ENCODE results near the gene SCYL3. TPM values are rescaled to one million over a fixed set of nuclear protein-coding genes. Genes with fewer than 3 reads are reported as not detected.

The SCYL3 gene
- total RNA-seq, 2 donors from 2014 or later, result 7.9 to 8.1 TPM

DNA sequence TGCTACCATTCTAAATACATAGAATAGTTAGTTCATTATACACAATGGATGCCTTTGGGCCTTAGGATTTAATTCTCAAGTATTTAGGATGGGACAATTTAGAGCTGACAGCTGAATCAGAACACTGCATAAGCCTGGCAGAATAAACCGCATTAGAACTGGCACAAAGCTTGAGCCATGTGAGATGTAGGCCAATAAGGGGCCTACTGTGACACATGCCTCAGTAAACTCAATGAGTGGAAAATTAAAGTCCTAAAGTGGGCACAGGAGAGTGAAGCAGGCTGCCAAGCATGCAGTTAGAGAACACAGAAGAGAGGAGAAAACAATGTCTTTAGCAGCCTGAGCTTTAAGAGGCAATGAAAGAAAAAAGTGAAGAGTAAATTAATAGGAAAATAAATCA lies 24.3 kb downstream of the SCYL3 start:
- H3K9me3 Mint-ChIP-seq, result peaks cover 28% of the 10 kb centered on the region
- no peak overlapping the region for H3K4me3 Mint-ChIP-seq
- no peak overlapping the region for H3K27ac Mint-ChIP-seq
- no peak for DNase-seq
- Histone ChIP-seq H3K4me3 (ENCODE audit: low read length) (no peak overlapping the region), H3K4me1 (ENCODE audit: control insufficient read depth, insufficient read depth, low read length) (peaks cover 1% of the 10 kb centered on the region), H3K9me3 (ENCODE audit: control insufficient read depth, low read length) (peaks cover 29% of the 10 kb centered on the region), H3K27ac (ENCODE audit: low read depth, low read length) (no peak overlapping the region), H3K9ac (ENCODE audit: extremely low read depth, low read length, poor library complexity, severe bottlenecking) (no peak overlapping the region), H3K27me3 (ENCODE audit: control insufficient read depth, insufficient read depth, low read length, poor library complexity, severe bottlenecking) (no peaks in the 10 kb centered on the region), H3K36me3 (ENCODE audit: control insufficient read depth, insufficient read depth, low read length) (peaks cover 87% of the 10 kb centered on the region)
- 95% methylated on average over 1 of the region's 1 CpG; no CpG with 5 or more reads in 1 of the 2 experiments for WGBS, 2 experiments (ENCODE audit: insufficient coverage in 1 of 2, insufficient read length in 1 of 2)
- H3K27me3 Mint-ChIP-seq (ENCODE audit: insufficient read depth), result no peaks in the 10 kb centered on the region
- H3K4me1 Mint-ChIP-seq, result peaks cover 7% of the 10 kb centered on the region
- TF ChIP-seq, protein P1, sequence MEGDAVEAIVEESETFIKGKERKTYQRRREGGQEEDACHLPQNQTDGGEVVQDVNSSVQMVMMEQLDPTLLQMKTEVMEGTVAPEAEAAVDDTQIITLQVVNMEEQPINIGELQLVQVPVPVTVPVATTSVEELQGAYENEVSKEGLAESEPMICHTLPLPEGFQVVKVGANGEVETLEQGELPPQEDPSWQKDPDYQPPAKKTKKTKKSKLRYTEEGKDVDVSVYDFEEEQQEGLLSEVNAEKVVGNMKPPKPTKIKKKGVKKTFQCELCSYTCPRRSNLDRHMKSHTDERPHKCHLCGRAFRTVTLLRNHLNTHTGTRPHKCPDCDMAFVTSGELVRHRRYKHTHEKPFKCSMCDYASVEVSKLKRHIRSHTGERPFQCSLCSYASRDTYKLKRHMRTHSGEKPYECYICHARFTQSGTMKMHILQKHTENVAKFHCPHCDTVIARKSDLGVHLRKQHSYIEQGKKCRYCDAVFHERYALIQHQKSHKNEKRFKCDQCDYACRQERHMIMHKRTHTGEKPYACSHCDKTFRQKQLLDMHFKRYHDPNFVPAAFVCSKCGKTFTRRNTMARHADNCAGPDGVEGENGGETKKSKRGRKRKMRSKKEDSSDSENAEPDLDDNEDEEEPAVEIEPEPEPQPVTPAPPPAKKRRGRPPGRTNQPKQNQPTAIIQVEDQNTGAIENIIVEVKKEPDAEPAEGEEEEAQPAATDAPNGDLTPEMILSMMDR (conservative IDR thresholded peaks at IDR 0.05), result no peak
- peaks cover 78% of the 10 kb centered on the region for H3K36me3 Mint-ChIP-seq (ENCODE audit: low read depth)

DNA sequence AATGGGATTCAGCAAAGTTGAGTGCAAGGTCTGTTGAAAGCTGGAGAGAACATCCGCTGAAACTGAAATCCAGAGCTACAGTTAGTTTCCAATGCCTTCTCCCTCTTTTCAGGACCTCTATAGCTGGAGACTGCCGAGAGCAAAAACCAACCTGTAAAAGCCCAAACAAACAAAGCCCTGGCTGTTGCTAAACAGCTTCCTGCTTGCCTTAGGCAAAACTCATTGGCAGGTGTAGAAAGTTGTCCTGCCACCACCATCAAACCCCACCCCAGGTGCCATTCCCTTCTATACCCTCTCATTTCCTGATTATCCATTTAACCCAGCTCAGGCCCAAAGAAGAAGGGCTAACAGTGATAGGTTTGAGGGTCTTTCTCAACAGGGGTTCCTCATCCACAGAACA lies 24.7 kb downstream of the SCYL3 start:
- H3K27ac Mint-ChIP-seq, result no peak overlapping the region
- Histone ChIP-seq H3K9me3 (ENCODE audit: control insufficient read depth, low read length) (peaks cover 24% of the 10 kb centered on the region), H3K27me3 (ENCODE audit: control insufficient read depth, insufficient read depth, low read length, poor library complexity, severe bottlenecking) (no peaks in the 10 kb centered on the region), H3K27ac (ENCODE audit: low read depth, low read length) (no peak overlapping the region), H3K36me3 (ENCODE audit: control insufficient read depth, insufficient read depth, low read length) (peaks cover 83% of the 10 kb centered on the region), H3K4me1 (ENCODE audit: control insufficient read depth, insufficient read depth, low read length) (peaks cover 5% of the 10 kb centered on the region), H3K4me3 (ENCODE audit: low read length) (no peak overlapping the region), H3K9ac (ENCODE audit: extremely low read depth, low read length, poor library complexity, severe bottlenecking) (no peak overlapping the region)
- 93% methylated on average over 2 of the region's 2 CpGs; no CpG with 5 or more reads in 1 of the 2 experiments for WGBS, 2 experiments (ENCODE audit: insufficient coverage in 1 of 2, insufficient read length in 1 of 2)
- no peak overlapping the region for H3K4me3 Mint-ChIP-seq
- peaks cover 76% of the 10 kb centered on the region for H3K36me3 Mint-ChIP-seq (ENCODE audit: low read depth)
- TF ChIP-seq, protein P1 (conservative IDR thresholded peaks at IDR 0.05), result no peak
- no peak for DNase-seq
- peaks cover 9% of the 10 kb centered on the region for H3K4me1 Mint-ChIP-seq
- H3K27me3 Mint-ChIP-seq (ENCODE audit: insufficient read depth), result no peaks in the 10 kb centered on the region
- peaks cover 28% of the 10 kb centered on the region for H3K9me3 Mint-ChIP-seq

DNA sequence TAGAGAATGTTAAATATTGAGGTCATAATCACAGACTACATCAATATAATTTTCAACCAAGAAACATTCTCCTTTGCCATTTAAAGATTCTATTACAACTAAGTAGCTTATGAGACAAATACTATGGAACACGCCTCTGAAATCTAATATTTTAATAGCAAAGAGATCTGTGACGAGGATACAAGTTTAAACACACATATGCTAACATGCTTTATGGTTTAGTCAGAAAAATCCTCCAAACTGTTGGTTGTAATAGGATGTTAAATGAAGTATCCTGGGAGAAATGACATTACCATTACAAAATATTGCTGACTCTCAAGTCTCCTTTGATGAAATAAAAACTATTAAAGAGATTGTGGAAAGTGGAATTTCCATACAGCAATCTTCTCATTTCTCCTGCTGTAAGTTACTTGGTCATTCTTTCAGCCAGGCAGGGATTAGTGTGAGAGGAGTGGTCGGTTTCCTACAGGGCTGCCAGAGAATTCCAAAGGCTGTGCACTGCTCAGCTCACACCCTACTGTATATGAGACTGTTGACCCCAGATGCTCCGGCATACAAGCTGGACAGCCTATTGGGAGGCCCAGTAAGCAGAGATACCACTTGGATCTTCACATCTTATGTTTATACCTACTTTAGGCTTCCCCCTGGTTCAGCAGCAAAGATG lies 26.6 kb downstream of the SCYL3 start:
- Histone ChIP-seq H3K9me3 (ENCODE audit: control insufficient read depth, low read length) (peaks cover 6% of the 10 kb centered on the region), H3K9ac (ENCODE audit: extremely low read depth, low read length, poor library complexity, severe bottlenecking) (no peak overlapping the region), H3K36me3 (ENCODE audit: control insufficient read depth, insufficient read depth, low read length) (peaks cover 73% of the 10 kb centered on the region), H3K4me3 (ENCODE audit: low read length) (no peak overlapping the region), H3K27me3 (ENCODE audit: control insufficient read depth, insufficient read depth, low read length, poor library complexity, severe bottlenecking) (no peaks in the 10 kb centered on the region), H3K27ac (ENCODE audit: low read depth, low read length) (no peak overlapping the region), H3K4me1 (ENCODE audit: control insufficient read depth, insufficient read depth, low read length) (peaks cover 6% of the 10 kb centered on the region)
- WGBS, 2 experiments (ENCODE audit: insufficient coverage in 1 of 2, insufficient read length in 1 of 2), result 90 to 92% methylated on average over 2 to 4 of the region's 4 CpGs
- DNase-seq, result no peak
- Mint-ChIP-seq H3K36me3 (ENCODE audit: low read depth) (peaks cover 69% of the 10 kb centered on the region), H3K27ac (no peak overlapping the region), H3K4me1 (peaks cover 10% of the 10 kb centered on the region), H3K4me3 (no peak overlapping the region), H3K9me3 (peaks cover 10% of the 10 kb centered on the region), H3K27me3 (ENCODE audit: insufficient read depth) (no peaks in the 10 kb centered on the region)
- TF ChIP-seq, protein P1 (conservative IDR thresholded peaks at IDR 0.05), result no peak
